Activated CD4-positive, alpha-beta memory T cell treated with anti-CD3 and anti-CD28 coated beads for 36 hours (primary cell): Measurements from ENCODE around the gene ARF1. TPM values are rescaled to one million over a fixed set of nuclear protein-coding genes. Genes with fewer than 3 reads are reported as not detected.
A peak's percentile ranks its signal among the peaks of the same experiment; 100 is the strongest.

Experiments
- CTCF ChIA-PET: fragments of 350-600 bp; sonication (Branson Sonifier 250); formaldehyde crosslinking; loops from one replicate; lab custom pipeline; 2021; ENCODE audit warnings: antibody characterized with exemption, inconsistent platforms; lab: Charles Lee
- POLR2A ChIA-PET: fragments of 350-600 bp; sonication (Branson Sonifier 250); formaldehyde crosslinking; loops from one replicate; lab custom pipeline; 2021; ENCODE audit warnings: antibody characterized with exemption; lab: Charles Lee
- DNase-seq: peaks from one replicate; pipeline ENCODE4 v3.0.0-alpha.2; 2020
- H3K27ac Mint-ChIP-seq: one replicate; pipeline ENCODE4 v1.8.0; 2021; ENCODE audit warnings: mixed read lengths
- H3K27me3 Mint-ChIP-seq: one replicate; pipeline ENCODE4 v1.8.0; 2021; ENCODE audit warnings: mixed read lengths
- H3K36me3 Mint-ChIP-seq: one replicate; pipeline ENCODE4 v1.8.0; 2021; ENCODE audit warnings: mixed read lengths
- H3K4me1 Mint-ChIP-seq: one replicate; pipeline ENCODE4 v1.8.0; 2021; ENCODE audit warnings: low read depth, mixed read lengths
- H3K4me3 Mint-ChIP-seq: one replicate; pipeline ENCODE4 v1.8.0; 2021; ENCODE audit warnings: mild to moderate bottlenecking, mixed read lengths
- H3K9me3 Mint-ChIP-seq: one replicate; pipeline ENCODE4 v1.8.0; 2021; ENCODE audit warnings: mixed read lengths
- intact Hi-C: fragments of 100-400 bp; cut with micrococcal nuclease; formaldehyde crosslinking; loops from one replicate; pipeline ENCODE4 v1.15.1; 2023
- total RNA-seq, 2 experiments: library from RNA; stranded (reverse); gene quantifications; one replicate each; pipeline ENCODE4 v1.2.3, GENCODE V29; 2021

The ARF1 gene
- total RNA-seq, 2 experiments from 2014 or later, result 346 to 355 TPM

GRCh38 chr1:228141226-228142044, 58.9 kb downstream of the ARF1 start:
- Mint-ChIP-seq H3K9me3 (no peaks in the 10 kb centered on the region), H3K36me3 (peaks cover 11% of the 10 kb centered on the region), H3K27me3 (no peaks in the 10 kb centered on the region), H3K27ac (peak overlapping the region; percentile 96), H3K4me1 (peaks cover 27% of the 10 kb centered on the region), H3K4me3 (peak overlapping the region; percentile 99)
- intact Hi-C loops, result loop anchor here (2.0 kb wide), 2 partner anchors 265 to 317 kb away; partner anchors contain the start of gene TRIM11
- ChIA-PET CTCF (interaction anchor here (0.8 to 2.2 kb wide), 3 partner anchors 11 to 25 kb away, joined by 3 to 13 read pairs (median 8); partner anchors contain the start of gene IBA57), POLR2A (interaction anchor here (0.9 to 3.7 kb wide), 4 partner anchors 24 to 59 kb away, joined by 3 to 33 read pairs (median 4); partner anchors contain the start of genes ARF1 and IBA57)
- peak; percentile 47 for DNase-seq

- POLR2A ChIA-PET, result interaction anchor here (0.9 kb wide), 1 partner anchor 58 kb away, joined by 3 read pairs; no protein-coding TSS in a partner anchor
- DNase-seq, result no peak
- peaks cover 27% of the 10 kb centered on the region for H3K4me1 Mint-ChIP-seq
Observed at GRCh38 chr1:228142155-228142691, 59.7 kb downstream of the ARF1 start.

GRCh38 chr1:228142701-228143136, 60.2 kb downstream of the ARF1 start:
- intact Hi-C loops, result no loop called here
- Mint-ChIP-seq H3K27ac (no peak overlapping the region), H3K27me3 (no peaks in the 10 kb centered on the region), H3K36me3 (peaks cover 11% of the 10 kb centered on the region), H3K4me3 (peak overlapping the region; percentile 99), H3K9me3 (no peaks in the 10 kb centered on the region), H3K4me1 (peaks cover 27% of the 10 kb centered on the region)
- ChIA-PET POLR2A (interaction anchor here (0.8 kb wide), 1 partner anchor 51 kb away, joined by 3 read pairs; no protein-coding TSS in a partner anchor), CTCF (interaction anchor here (1.0 to 2.2 kb wide), 3 partner anchors 12 to 143 kb away, joined by 3 to 8 read pairs (median 4); no protein-coding TSS in a partner anchor)
- DNase-seq, result no peak

More at GRCh38 chr1:228142155-228142691, 59.7 kb downstream of the ARF1 start:
- CTCF ChIA-PET, result interaction anchor here (0.8 to 2.2 kb wide), 2 partner anchors 11 to 23 kb away, joined by 3 to 8 read pairs; no protein-coding TSS in a partner anchor
- peaks cover 11% of the 10 kb centered on the region for H3K36me3 Mint-ChIP-seq
- peak overlapping the region; percentile 96 for H3K27ac Mint-ChIP-seq
- no peaks in the 10 kb centered on the region for H3K27me3 Mint-ChIP-seq
- intact Hi-C loops, result no loop called here
- peak overlapping the region; percentile 99 for H3K4me3 Mint-ChIP-seq
- H3K9me3 Mint-ChIP-seq, result no peaks in the 10 kb centered on the region

GRCh38 chr1:228143480-228144192, 61.1 kb downstream of the ARF1 start:
- H3K9me3 Mint-ChIP-seq, result no peaks in the 10 kb centered on the region
- no peak overlapping the region for H3K27ac Mint-ChIP-seq
- ChIA-PET POLR2A (interaction anchor here (0.8 kb wide), 1 partner anchor 52 kb away, joined by 3 read pairs; no protein-coding TSS in a partner anchor), CTCF (interaction anchor here (0.6 to 2.2 kb wide), 4 partner anchors 13 to 392 kb away, joined by 3 to 8 read pairs (median 4); no protein-coding TSS in a partner anchor)
- H3K4me3 Mint-ChIP-seq, result no peak overlapping the region
- H3K4me1 Mint-ChIP-seq, result peaks cover 27% of the 10 kb centered on the region
- no peaks in the 10 kb centered on the region for H3K27me3 Mint-ChIP-seq
- H3K36me3 Mint-ChIP-seq, result peaks cover 11% of the 10 kb centered on the region
- DNase-seq, result no peak
- intact Hi-C loops, result no loop called here

GRCh38 chr1:228144193-228144992, 61.9 kb downstream of the ARF1 start:
- Mint-ChIP-seq H3K4me1 (peaks cover 27% of the 10 kb centered on the region), H3K36me3 (peaks cover 11% of the 10 kb centered on the region), H3K27me3 (no peaks in the 10 kb centered on the region), H3K4me3 (no peak overlapping the region), H3K27ac (no peak overlapping the region), H3K9me3 (no peaks in the 10 kb centered on the region)
- no peak for DNase-seq
- CTCF ChIA-PET, result no interaction called here
- intact Hi-C loops, result no loop called here
- POLR2A ChIA-PET, result no interaction called here

GRCh38 chr1:228144993-228145343, 62.5 kb downstream of the ARF1 start:
- no peak for DNase-seq
- H3K36me3 Mint-ChIP-seq, result peaks cover 11% of the 10 kb centered on the region
- intact Hi-C loops, result no loop called here
- no peaks in the 10 kb centered on the region for H3K27me3 Mint-ChIP-seq
- no peak overlapping the region for H3K4me3 Mint-ChIP-seq
- H3K9me3 Mint-ChIP-seq, result no peaks in the 10 kb centered on the region
- CTCF ChIA-PET, result no interaction called here
- POLR2A ChIA-PET, result no interaction called here
- no peak overlapping the region for H3K27ac Mint-ChIP-seq
- peaks cover 27% of the 10 kb centered on the region for H3K4me1 Mint-ChIP-seq

GRCh38 chr1:228145463-228146416, 63.2 kb downstream of the ARF1 start:
- Mint-ChIP-seq H3K27ac (no peak overlapping the region), H3K4me1 (peaks cover 27% of the 10 kb centered on the region), H3K4me3 (no peak overlapping the region), H3K9me3 (no peaks in the 10 kb centered on the region), H3K27me3 (no peaks in the 10 kb centered on the region), H3K36me3 (peaks cover 11% of the 10 kb centered on the region)
- intact Hi-C loops, result no loop called here
- ChIA-PET POLR2A (no interaction called here), CTCF (no interaction called here)
- DNase-seq, result no peak

- intact Hi-C loops, result no loop called here
Observed at GRCh38 chr1:228146417-228147150, 64.1 kb downstream of the ARF1 start.

GRCh38 chr1:228147151-228147693, 64.7 kb downstream of the ARF1 start:
- peaks cover 8% of the 10 kb centered on the region for H3K36me3 Mint-ChIP-seq
- H3K27me3 Mint-ChIP-seq, result no peaks in the 10 kb centered on the region
- POLR2A ChIA-PET, result no interaction called here
- DNase-seq, result no peak
- peaks cover 20% of the 10 kb centered on the region for H3K4me1 Mint-ChIP-seq
- H3K4me3 Mint-ChIP-seq, result no peak overlapping the region
- no peaks in the 10 kb centered on the region for H3K9me3 Mint-ChIP-seq
- no peak overlapping the region for H3K27ac Mint-ChIP-seq
- intact Hi-C loops, result no loop called here
- CTCF ChIA-PET, result no interaction called here

More at GRCh38 chr1:228146417-228147150, 64.1 kb downstream of the ARF1 start:
- H3K9me3 Mint-ChIP-seq, result no peaks in the 10 kb centered on the region
- H3K4me3 Mint-ChIP-seq, result no peak overlapping the region
- DNase-seq, result no peak
- CTCF ChIA-PET, result no interaction called here
- H3K27me3 Mint-ChIP-seq, result no peaks in the 10 kb centered on the region
- peaks cover 27% of the 10 kb centered on the region for H3K4me1 Mint-ChIP-seq
- H3K36me3 Mint-ChIP-seq, result peaks cover 8% of the 10 kb centered on the region
- POLR2A ChIA-PET, result no interaction called here
- no peak overlapping the region for H3K27ac Mint-ChIP-seq

- ChIA-PET POLR2A (no interaction called here), CTCF (no interaction called here)
- no peaks in the 10 kb centered on the region for H3K9me3 Mint-ChIP-seq
Observed at GRCh38 chr1:228147768-228148167, 65.3 kb downstream of the ARF1 start.

More at GRCh38 chr1:228147768-228148167, 65.3 kb downstream of the ARF1 start:
- DNase-seq, result no peak
- Mint-ChIP-seq H3K36me3 (peaks cover 3% of the 10 kb centered on the region), H3K27ac (no peak overlapping the region), H3K4me1 (peaks cover 15% of the 10 kb centered on the region), H3K4me3 (no peak overlapping the region), H3K27me3 (no peaks in the 10 kb centered on the region)
- intact Hi-C loops, result no loop called here
